ENCODE results near the gene DHRSX. TPM values are rescaled to one million over a fixed set of nuclear protein-coding genes. Genes with fewer than 3 reads are reported as not detected.

DHRSX gene
- total RNA-seq, 1 experiment from 2014 or later = 21.5 TPM

GRCh38 chrX:2226906-2227656 is 273.7 kb downstream of the DHRSX start:
- no peak overlapping the region for H3K4me3 Mint-ChIP-seq (ENCODE audit: low read depth, unreplicated experiment)
- peaks cover 29% of the 10 kb centered on the region for H3K9me3 Mint-ChIP-seq (ENCODE audit: low read depth, unreplicated experiment)
- intact Hi-C loops (cut with micrococcal nuclease; ENCODE audit: unreplicated experiment) = no loop called here
- CTCF ChIA-PET = no interaction called here
- no peaks in the 10 kb centered on the region for H3K27me3 Mint-ChIP-seq (ENCODE audit: unreplicated experiment)
- peaks cover 5% of the 10 kb centered on the region for H3K36me3 Mint-ChIP-seq (ENCODE audit: insufficient read depth, unreplicated experiment)
- TF ChIP-seq CTCF (IDR thresholded peaks at IDR 0.05; ENCODE audit: unreplicated experiment) = no peak
- no peak for DNase-seq
- no TSS peak for BruUV-seq (replicated peaks)
- H3K4me1 Mint-ChIP-seq (ENCODE audit: low read depth, unreplicated experiment) = no peaks in the 10 kb centered on the region
- peak overlapping the region; percentile 66 for H3K27ac Mint-ChIP-seq (ENCODE audit: unreplicated experiment)

GRCh38 chrX:2226182-2226581 is 274.6 kb downstream of the DHRSX start:
- H3K27ac Mint-ChIP-seq (ENCODE audit: unreplicated experiment) = no peak overlapping the region
- H3K4me3 Mint-ChIP-seq (ENCODE audit: low read depth, unreplicated experiment) = no peak overlapping the region
- peaks cover 23% of the 10 kb centered on the region for H3K9me3 Mint-ChIP-seq (ENCODE audit: low read depth, unreplicated experiment)
- no peak for DNase-seq
- H3K4me1 Mint-ChIP-seq (ENCODE audit: low read depth, unreplicated experiment) = no peaks in the 10 kb centered on the region
- H3K36me3 Mint-ChIP-seq (ENCODE audit: insufficient read depth, unreplicated experiment) = peaks cover 5% of the 10 kb centered on the region
- no peak for TF ChIP-seq CTCF (IDR thresholded peaks at IDR 0.05; ENCODE audit: unreplicated experiment)
- no TSS peak for BruUV-seq (replicated peaks)
- CTCF ChIA-PET = no interaction called here
- intact Hi-C loops (cut with micrococcal nuclease; ENCODE audit: unreplicated experiment) = no loop called here
- H3K27me3 Mint-ChIP-seq (ENCODE audit: unreplicated experiment) = no peaks in the 10 kb centered on the region

GRCh38 chrX:2224597-2225235 is 276.1 kb downstream of the DHRSX start:
- no peak for DNase-seq
- TF ChIP-seq CTCF (IDR thresholded peaks at IDR 0.05; ENCODE audit: unreplicated experiment) = no peak
- no peak overlapping the region for H3K27ac Mint-ChIP-seq (ENCODE audit: unreplicated experiment)
- peaks cover 23% of the 10 kb centered on the region for H3K9me3 Mint-ChIP-seq (ENCODE audit: low read depth, unreplicated experiment)
- CTCF ChIA-PET = no interaction called here
- no peaks in the 10 kb centered on the region for H3K27me3 Mint-ChIP-seq (ENCODE audit: unreplicated experiment)
- no peak overlapping the region for H3K4me3 Mint-ChIP-seq (ENCODE audit: low read depth, unreplicated experiment)
- peaks cover 5% of the 10 kb centered on the region for H3K36me3 Mint-ChIP-seq (ENCODE audit: insufficient read depth, unreplicated experiment)
- intact Hi-C loops (cut with micrococcal nuclease; ENCODE audit: unreplicated experiment) = no loop called here
- BruUV-seq (replicated peaks) = no TSS peak
- no peaks in the 10 kb centered on the region for H3K4me1 Mint-ChIP-seq (ENCODE audit: low read depth, unreplicated experiment)

GRCh38 chrX:2224161-2224560 is 276.6 kb downstream of the DHRSX start:
- CTCF ChIA-PET = no interaction called here
- TF ChIP-seq CTCF (IDR thresholded peaks at IDR 0.05; ENCODE audit: unreplicated experiment) = no peak
- intact Hi-C loops (cut with micrococcal nuclease; ENCODE audit: unreplicated experiment) = no loop called here
- no peaks in the 10 kb centered on the region for H3K27me3 Mint-ChIP-seq (ENCODE audit: unreplicated experiment)
- BruUV-seq (replicated peaks) = no TSS peak
- H3K27ac Mint-ChIP-seq (ENCODE audit: unreplicated experiment) = no peak overlapping the region
- DNase-seq = no peak
- peaks cover 23% of the 10 kb centered on the region for H3K9me3 Mint-ChIP-seq (ENCODE audit: low read depth, unreplicated experiment)
- H3K4me3 Mint-ChIP-seq (ENCODE audit: low read depth, unreplicated experiment) = no peak overlapping the region
- peaks cover 5% of the 10 kb centered on the region for H3K36me3 Mint-ChIP-seq (ENCODE audit: insufficient read depth, unreplicated experiment)
- no peaks in the 10 kb centered on the region for H3K4me1 Mint-ChIP-seq (ENCODE audit: low read depth, unreplicated experiment)
